Stomach (tissue), 9 donors: Measurements from ENCODE around the gene PKP4. TPM values are rescaled to one million over a fixed set of nuclear protein-coding genes. Genes with fewer than 3 reads are reported as not detected.

Experiments used
- DNase-seq, 2 donors: peaks; one replicate each; pipeline versions ENCODE4 v3.0.0 to v3.0.0-alpha.2; 2013 to 2019
- H3K27ac ChIP-seq, 5 donors: fragments of 200-600 bp in 4 of 5; sonication (generic) in 4 of 5; one replicate each; pipeline ENCODE4 v1.5.1; 2013 to 2019; ENCODE audit warnings: mild to moderate bottlenecking in 1 of 5, moderate library complexity in 1 of 5
- H3K27me3 ChIP-seq, 3 donors: fragments of 200-600 bp; sonication (generic); one replicate each; pipeline ENCODE4 v1.5.1; 2017 to 2019; ENCODE audit warnings: mixed run types in 1 of 3
- H3K36me3 ChIP-seq, 4 donors: fragments of 200-600 bp; sonication (generic); 1 replicate in 3 of 4; 2 replicates in 1 of 4; pipeline ENCODE4 v1.5.1; 2016 to 2019
- H3K4me1 ChIP-seq, 4 donors: fragments of 200-600 bp; sonication (generic); one replicate each; pipeline ENCODE4 v1.5.1; 2016 to 2019
- H3K4me3 ChIP-seq, 4 donors: fragments of 200-600 bp; sonication (generic) in 3 of 4; one replicate each; pipeline ENCODE4 v1.5.1; 2016 to 2019; ENCODE audit warnings: mild to moderate bottlenecking in 1 of 4
- H3K9me3 ChIP-seq, 4 donors: fragments of 200-600 bp; sonication (generic); one replicate each; pipeline ENCODE4 v1.5.1; 2016 to 2019
- CTCF ChIP-seq, 7 experiments: fragments of 450-650 bp in 4 of 7; fragments of 200-600 bp in 3 of 7; sonication (generic) in 3 of 7; IDR thresholded peaks; one replicate each; pipeline ENCODE4 v1.5.1; 2016 to 2019; ENCODE audit warnings: antibody characterized with exemption in 7 of 7, control low read depth in 2 of 7, mild to moderate bottlenecking in 1 of 7
- EP300 ChIP-seq: sonication (generic); formaldehyde crosslinking; IDR thresholded peaks from one replicate; pipeline ENCODE4 v1.6.1; 2017; ENCODE audit warnings: antibody characterized with exemption
- POLR2A ChIP-seq, 4 donors: fragments of 450-650 bp; IDR thresholded peaks; one replicate each; pipeline ENCODE4 v1.6.1; 2016; ENCODE audit warnings: antibody characterized with exemption in 4 of 4, control low read depth in 2 of 4, mild to moderate bottlenecking in 1 of 4, moderate library complexity in 1 of 4
- POLR2AphosphoS5 ChIP-seq, 3 donors: sonication (generic); formaldehyde crosslinking; IDR thresholded peaks; one replicate each; pipeline ENCODE4 v1.6.1; 2016; ENCODE audit warnings: antibody characterized with exemption in 3 of 3
- WGBS, 5 donors: extraction: QIAGEN DNeasy Blood & Tissue Kit in 3 of 5; methylation state at CpG; one replicate each; pipeline versions ENCODE4 v1.1.5 to v1.1.7; 2013 to 2018; 5-methylcytosine and 5-hydroxymethylcytosine counted together
- intact Hi-C: fragments of 100-400 bp; cut with DNase I; formaldehyde crosslinking; loops from one replicate; pipeline ENCODE4 v1.15.1; 2023; ENCODE audit warnings: low total_unique reads
- polyA plus RNA-seq, 3 donors: library from polyadenylated mRNA; stranded (reverse); fragments of 200-250 nt; gene quantifications; one replicate each; pipeline ENCODE4 v1.2.3, GENCODE V29; 2013
- total RNA-seq, 5 donors: library from RNA; depleted of rRNA; stranded (reverse); fragments of >200 nt; gene quantifications; one replicate each; pipeline versions ENCODE4 v1.1.0 to v1.2.3, GENCODE V29; 2014 to 2016
- donor health status: healthy with polysubstance abuse.
- donor health status: Bipolar disorder and iron deficiency.
- donor health status: healthy.

Gene PKP4
- total and polyA plus RNA-seq, 8 donors, result 20.5 to 223 (median 75.8) TPM

GRCh38 chr2:158509928-158510797 lies 53.4 kb downstream of the PKP4 start:
- 67 to 87% (median 76%) methylated on average over 2 of the region's 2 CpGs for WGBS, 5 donors
- Histone ChIP-seq H3K4me3 (no peak overlapping the region), H3K36me3 (no peaks in the 10 kb centered on the region), H3K4me1 (peaks cover 0 to 25% (median 8%) of the 10 kb centered on the region in 4 donors), H3K27me3 (no peaks in the 10 kb centered on the region), H3K9me3 (no peaks in the 10 kb centered on the region), H3K27ac (peak overlapping the region in 1 of 5 donors; percentile 36)
- TF ChIP-seq POLR2A (IDR thresholded peaks at IDR 0.05) (no peak), EP300 (no peak), POLR2AphosphoS5 (IDR thresholded peaks at IDR 0.05) (no peak), CTCF (IDR thresholded peaks at IDR 0.05) (no peak)
- no peak for DNase-seq
- intact Hi-C loops, result no loop called here

- no peaks in the 10 kb centered on the region for H3K27me3 ChIP-seq
- intact Hi-C loops, result no loop called here
Observed at GRCh38 chr2:158510887-158511286, 54.1 kb downstream of the PKP4 start.

GRCh38 chr2:158511706-158512105 lies 55.0 kb downstream of the PKP4 start:
- no peak for DNase-seq
- Histone ChIP-seq H3K9me3 (no peaks in the 10 kb centered on the region), H3K36me3 (no peaks in the 10 kb centered on the region), H3K4me3 (no peak overlapping the region), H3K4me1 (peaks cover 0 to 18% (median 4%) of the 10 kb centered on the region in 4 donors), H3K27me3 (no peaks in the 10 kb centered on the region), H3K27ac (no peak overlapping the region)
- TF ChIP-seq POLR2A (IDR thresholded peaks at IDR 0.05) (no peak), POLR2AphosphoS5 (IDR thresholded peaks at IDR 0.05) (no peak), CTCF (IDR thresholded peaks at IDR 0.05) (no peak), EP300 (no peak)
- intact Hi-C loops, result no loop called here

More at GRCh38 chr2:158510887-158511286, 54.1 kb downstream of the PKP4 start:
- H3K4me1 ChIP-seq, result peaks cover 0 to 18% (median 8%) of the 10 kb centered on the region in 4 donors
- no peaks in the 10 kb centered on the region for H3K9me3 ChIP-seq
- TF ChIP-seq POLR2A (IDR thresholded peaks at IDR 0.05) (no peak), POLR2AphosphoS5 (IDR thresholded peaks at IDR 0.05) (no peak), CTCF (IDR thresholded peaks at IDR 0.05) (no peak), EP300 (no peak)
- no peaks in the 10 kb centered on the region for H3K36me3 ChIP-seq
- no peak overlapping the region for H3K4me3 ChIP-seq
- 95 to 98% (median 97%) methylated on average over 8 of the region's 8 CpGs for WGBS, 5 donors
- H3K27ac ChIP-seq, result peak overlapping the region in 1 of 5 donors; percentile 36
- DNase-seq, result no peak

GRCh38 chr2:158512323-158512722 lies 55.6 kb downstream of the PKP4 start:
- H3K4me1 ChIP-seq, result peaks cover 0 to 24% (median 4%) of the 10 kb centered on the region in 4 donors
- no peaks in the 10 kb centered on the region for H3K27me3 ChIP-seq
- no peaks in the 10 kb centered on the region for H3K36me3 ChIP-seq
- TF ChIP-seq EP300 (no peak), POLR2A (IDR thresholded peaks at IDR 0.05) (no peak), POLR2AphosphoS5 (IDR thresholded peaks at IDR 0.05) (no peak), CTCF (IDR thresholded peaks at IDR 0.05) (no peak)
- DNase-seq, result no peak
- no peak overlapping the region for H3K27ac ChIP-seq
- intact Hi-C loops, result no loop called here
- H3K9me3 ChIP-seq, result no peaks in the 10 kb centered on the region
- WGBS, 5 donors, result 83 to 97% (median 93%) methylated on average over 1 of the region's 1 CpG
- H3K4me3 ChIP-seq, result no peak overlapping the region
